ENCODE measurements around the gene PSMD13.

GRCh38 chr11:207863-208180, 29.0 kb upstream of the PSMD13 start:
- TF ChIP-seq POLR2AphosphoS5 (IDR thresholded peaks at IDR 0.05; ENCODE audit: low read depth, low read length) (no peak), REST (IDR thresholded peaks at IDR 0.05; ENCODE audit: insufficient read depth in 1 of 2, low read depth in 2 of 2, low read length in 2 of 2) (no peak)
